Duodenal mucosa (tissue), 2 donors: ENCODE measurements around the gene NPW.

ENCODE experiments used
- H3K27ac ChIP-seq: one replicate; pipeline ENCODE4 v1.7.0; 2013; ENCODE audit warnings: low read depth, low read length
- H3K27me3 ChIP-seq, 2 donors: one replicate each; pipeline ENCODE4 v1.7.0; 2013; ENCODE audit warnings: low read length in 2 of 2, control low read depth in 1 of 2; ENCODE audit not compliant: insufficient read depth in 2 of 2, control insufficient read depth in 1 of 2
- H3K36me3 ChIP-seq, 2 donors: one replicate each; pipeline ENCODE4 v1.7.0; 2013; ENCODE audit warnings: low read length in 2 of 2, control low read depth in 1 of 2; ENCODE audit not compliant: insufficient read depth in 2 of 2, control insufficient read depth in 1 of 2
- H3K4me1 ChIP-seq, 2 donors: one replicate each; pipeline ENCODE4 v1.7.0; 2013; ENCODE audit warnings: low read length in 2 of 2, control low read depth in 1 of 2; ENCODE audit not compliant: insufficient read depth in 2 of 2, control insufficient read depth in 1 of 2
- H3K4me3 ChIP-seq, 2 donors: one replicate each; pipeline ENCODE4 v1.7.0; 2013; ENCODE audit warnings: low read length in 2 of 2, low read depth in 1 of 2
- H3K9ac ChIP-seq, 2 donors: one replicate each; pipeline ENCODE4 v1.7.0; 2013; ENCODE audit warnings: low read length in 2 of 2, low read depth in 1 of 2
- H3K9me3 ChIP-seq, 2 donors: one replicate each; pipeline ENCODE4 v1.7.0; 2013; ENCODE audit warnings: low read length in 2 of 2, control low read depth in 1 of 2; ENCODE audit not compliant: control insufficient read depth in 1 of 2

The NPW gene

DNA sequence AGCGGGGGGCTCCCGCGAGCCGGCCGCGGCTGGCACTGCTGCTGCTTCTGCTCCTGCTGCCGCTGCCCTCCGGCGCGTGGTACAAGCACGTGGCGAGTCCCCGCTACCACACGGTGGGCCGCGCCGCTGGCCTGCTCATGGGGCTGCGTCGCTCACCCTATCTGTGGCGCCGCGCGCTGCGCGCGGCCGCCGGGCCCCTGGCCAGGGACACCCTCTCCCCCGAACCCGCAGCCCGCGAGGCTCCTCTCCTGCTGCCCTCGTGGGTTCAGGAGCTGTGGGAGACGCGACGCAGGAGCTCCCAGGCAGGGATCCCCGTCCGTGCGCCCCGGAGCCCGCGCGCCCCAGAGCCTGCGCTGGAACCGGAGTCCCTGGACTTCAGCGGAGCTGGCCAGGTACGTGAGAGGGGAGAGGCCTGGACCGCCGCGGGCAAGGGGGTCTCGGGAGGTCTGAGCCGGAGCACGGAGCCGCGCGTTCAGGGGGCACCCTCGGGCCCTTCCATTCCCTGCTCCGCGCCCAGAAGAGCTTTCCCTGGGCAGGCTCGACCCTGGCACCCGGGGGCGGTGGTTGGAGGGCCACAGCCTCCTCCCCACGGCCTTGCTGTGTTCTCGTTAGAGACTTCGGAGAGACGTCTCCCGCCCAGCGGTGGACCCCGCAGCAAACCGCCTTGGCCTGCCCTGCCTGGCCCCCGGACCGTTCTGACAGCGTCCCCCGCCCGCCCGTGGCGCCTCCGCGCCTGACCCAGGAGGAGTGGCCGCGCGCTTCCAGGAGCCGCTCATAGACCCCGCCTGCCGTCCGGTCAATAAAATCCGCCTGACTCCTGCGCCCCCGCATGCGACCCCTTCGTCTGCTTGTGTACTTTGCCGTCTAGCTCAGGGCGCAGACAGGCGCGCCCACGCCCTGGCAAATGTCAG is 591 bp downstream of the NPW start:
- no peaks in the 10 kb centered on the region for H3K36me3 ChIP-seq
- H3K4me3 ChIP-seq = no peak overlapping the region
- H3K9ac ChIP-seq = no peak overlapping the region
- no peaks in the 10 kb centered on the region for H3K9me3 ChIP-seq
- peaks cover 15 to 24% of the 10 kb centered on the region in 2 donors for H3K4me1 ChIP-seq
- peaks cover 18 to 24% of the 10 kb centered on the region in 2 donors for H3K27me3 ChIP-seq
- no peak overlapping the region for H3K27ac ChIP-seq

DNA sequence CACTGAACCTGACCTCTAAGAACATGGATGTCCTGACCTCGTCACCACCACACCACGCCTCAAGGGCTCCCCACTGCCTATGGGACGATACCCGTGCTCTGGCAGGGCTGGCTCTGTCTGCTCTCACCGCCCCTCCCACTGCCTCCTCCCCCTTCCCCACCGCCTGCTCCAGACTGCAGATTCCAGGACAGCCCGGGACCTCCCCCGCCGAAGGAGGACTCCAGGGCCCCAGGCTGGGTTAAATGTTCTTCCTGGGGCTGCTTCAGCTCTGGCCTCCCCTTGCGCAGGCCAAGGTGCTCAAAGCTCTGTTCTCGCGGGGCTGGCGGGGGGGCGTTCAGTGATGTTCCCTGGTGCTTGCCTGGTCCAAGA is 3.1 kb downstream of the NPW start:
- H3K4me3 ChIP-seq = peak overlapping the region; percentile 60 to 68
- no peaks in the 10 kb centered on the region for H3K36me3 ChIP-seq
- H3K9ac ChIP-seq = peak overlapping the region; percentile 25 to 56
- peaks cover 18 to 24% of the 10 kb centered on the region in 2 donors for H3K27me3 ChIP-seq
- H3K27ac ChIP-seq = no peak overlapping the region
- no peaks in the 10 kb centered on the region for H3K9me3 ChIP-seq
- peaks cover 10 to 26% of the 10 kb centered on the region in 2 donors for H3K4me1 ChIP-seq

DNA sequence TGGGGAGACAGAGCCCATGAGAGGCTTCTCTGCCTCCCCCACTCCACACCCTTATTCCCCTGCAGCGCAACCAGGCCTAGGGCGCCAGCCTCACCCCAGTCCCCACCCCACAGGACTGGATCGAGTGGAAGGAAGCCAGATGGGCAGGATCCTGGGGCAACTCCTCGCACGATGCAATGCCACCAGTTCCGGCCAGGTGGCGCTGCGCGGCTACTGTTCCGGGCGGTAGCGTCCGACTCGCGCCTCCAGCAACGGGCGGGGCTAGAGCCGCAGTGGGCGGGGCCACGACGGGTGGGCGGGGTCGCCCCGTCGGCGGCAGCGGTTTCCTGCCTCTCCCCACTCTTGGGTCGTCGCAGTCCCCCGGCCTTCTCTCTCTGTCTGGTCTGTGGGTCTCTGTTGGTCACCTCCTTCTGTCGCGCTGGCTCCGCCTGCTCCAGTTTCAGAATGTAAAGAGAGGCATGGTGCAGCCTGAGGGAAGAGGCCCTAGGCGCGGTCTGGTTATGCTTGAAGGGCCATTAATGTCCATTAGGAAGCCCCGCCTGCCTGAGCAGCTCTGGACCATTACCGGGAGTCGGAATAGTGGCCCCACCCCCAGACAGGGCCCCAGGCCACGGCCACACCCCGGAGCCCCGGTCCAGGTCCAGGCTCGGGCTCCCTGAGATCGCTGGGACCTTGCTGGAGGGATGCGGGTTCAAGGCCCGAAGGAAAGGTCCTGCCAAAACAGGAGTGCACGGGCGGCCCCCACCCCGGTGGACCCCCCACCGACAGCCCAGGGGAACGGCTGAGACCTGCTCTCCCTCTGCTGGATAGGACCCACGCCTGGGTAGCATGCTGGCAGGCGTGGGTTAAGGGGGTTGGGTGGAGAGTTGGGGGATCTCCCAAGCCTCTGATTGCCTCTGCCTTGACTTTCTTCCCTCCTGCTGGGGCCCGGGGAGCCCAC is 3.8 kb downstream of the NPW start:
- peaks cover 18 to 24% of the 10 kb centered on the region in 2 donors for H3K27me3 ChIP-seq
- no peaks in the 10 kb centered on the region for H3K9me3 ChIP-seq
- no peaks in the 10 kb centered on the region for H3K36me3 ChIP-seq
- H3K4me1 ChIP-seq = peaks cover 10 to 29% of the 10 kb centered on the region in 2 donors
- H3K4me3 ChIP-seq = peak overlapping the region; percentile 60 to 68
- H3K27ac ChIP-seq = peak overlapping the region; percentile 56
- peak overlapping the region; percentile 25 to 56 for H3K9ac ChIP-seq

DNA sequence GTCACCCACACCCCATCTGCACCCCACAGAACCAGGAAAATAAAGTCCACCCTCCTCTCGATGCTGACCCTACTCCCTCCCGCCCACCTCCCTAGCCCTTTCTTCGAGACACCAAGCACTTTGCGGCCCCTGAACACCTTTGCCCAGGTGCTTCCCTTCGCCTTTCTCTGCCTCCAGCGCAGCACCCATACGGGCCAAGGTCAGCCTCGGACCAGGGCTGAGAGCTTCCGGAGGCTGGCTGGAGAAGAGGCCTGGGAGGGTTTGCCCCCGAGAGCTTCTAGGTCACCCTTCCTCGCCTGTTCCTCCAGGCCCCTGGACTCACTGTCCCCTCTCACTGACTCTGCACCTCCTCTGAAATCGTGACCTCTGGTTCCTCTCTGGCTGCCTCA is 4.4 kb downstream of the NPW start:
- Histone ChIP-seq H3K4me3 (no peak overlapping the region), H3K36me3 (no peaks in the 10 kb centered on the region), H3K27me3 (peaks cover 14 to 22% of the 10 kb centered on the region in 2 donors), H3K9me3 (no peaks in the 10 kb centered on the region), H3K4me1 (peaks cover 10 to 29% of the 10 kb centered on the region in 2 donors), H3K27ac (no peak overlapping the region), H3K9ac (no peak overlapping the region)

DNA sequence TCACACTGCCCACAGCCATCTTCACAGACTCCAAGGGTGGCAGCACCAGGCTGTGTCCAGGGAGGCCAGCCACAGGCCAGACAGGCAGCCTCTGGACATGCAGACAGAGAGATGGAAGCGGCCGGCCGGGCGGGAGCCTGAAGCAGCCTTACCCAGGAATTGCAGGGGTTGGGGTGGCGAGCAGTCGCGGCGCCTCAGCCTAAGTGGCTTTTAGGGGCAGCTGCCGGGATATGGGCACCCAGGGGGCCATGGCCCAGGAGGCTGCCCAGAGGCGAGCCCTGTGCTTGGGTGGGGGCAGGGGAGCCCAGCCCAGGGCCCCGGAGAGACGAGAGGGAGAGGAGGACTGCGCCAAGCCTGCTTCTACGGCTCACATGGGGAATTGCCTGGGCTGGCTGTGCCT is 5.7 kb downstream of the NPW start:
- Histone ChIP-seq H3K36me3 (no peaks in the 10 kb centered on the region), H3K9me3 (no peaks in the 10 kb centered on the region), H3K4me3 (no peak overlapping the region), H3K4me1 (peaks cover 10 to 34% of the 10 kb centered on the region in 2 donors), H3K27ac (no peak overlapping the region), H3K27me3 (peaks cover 2 to 14% of the 10 kb centered on the region in 2 donors), H3K9ac (no peak overlapping the region)

DNA sequence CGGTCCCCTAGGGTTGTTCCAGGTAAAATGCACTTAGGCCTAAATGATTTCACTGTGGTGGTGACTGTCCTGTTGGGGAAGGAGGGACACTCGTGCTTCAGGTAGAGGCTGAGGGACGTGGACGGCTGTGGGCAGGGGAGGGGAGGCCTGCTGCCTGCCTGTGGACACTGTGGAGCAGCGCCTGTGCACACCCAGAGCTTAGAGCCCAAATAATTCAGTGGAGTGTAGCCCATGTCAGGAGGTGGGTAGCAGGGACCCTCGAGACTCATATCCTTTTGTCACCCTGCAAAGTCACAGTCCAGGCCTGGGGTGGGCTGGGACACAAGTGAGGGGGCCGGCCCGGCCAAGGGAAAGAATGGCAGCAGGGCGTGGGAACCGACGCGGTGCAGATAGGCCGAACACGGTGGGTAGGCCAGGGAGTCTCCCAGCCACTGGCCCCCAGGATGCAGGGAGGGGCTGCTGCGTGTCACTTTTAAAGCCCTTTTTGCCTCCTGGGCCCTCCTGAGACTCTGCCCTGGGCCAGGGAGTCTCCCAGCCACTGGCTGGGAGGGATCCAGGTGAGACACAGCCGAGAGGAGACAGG is 6.4 kb downstream of the NPW start:
- Histone ChIP-seq H3K9me3 (no peaks in the 10 kb centered on the region), H3K9ac (peak overlapping the region; percentile 33 to 51), H3K27me3 (peaks cover 0 to 7% of the 10 kb centered on the region in 2 donors), H3K4me1 (peaks cover 10 to 34% of the 10 kb centered on the region in 2 donors), H3K36me3 (no peaks in the 10 kb centered on the region), H3K27ac (no peak overlapping the region), H3K4me3 (peak overlapping the region in 1 of 2 donors; percentile 53)

DNA sequence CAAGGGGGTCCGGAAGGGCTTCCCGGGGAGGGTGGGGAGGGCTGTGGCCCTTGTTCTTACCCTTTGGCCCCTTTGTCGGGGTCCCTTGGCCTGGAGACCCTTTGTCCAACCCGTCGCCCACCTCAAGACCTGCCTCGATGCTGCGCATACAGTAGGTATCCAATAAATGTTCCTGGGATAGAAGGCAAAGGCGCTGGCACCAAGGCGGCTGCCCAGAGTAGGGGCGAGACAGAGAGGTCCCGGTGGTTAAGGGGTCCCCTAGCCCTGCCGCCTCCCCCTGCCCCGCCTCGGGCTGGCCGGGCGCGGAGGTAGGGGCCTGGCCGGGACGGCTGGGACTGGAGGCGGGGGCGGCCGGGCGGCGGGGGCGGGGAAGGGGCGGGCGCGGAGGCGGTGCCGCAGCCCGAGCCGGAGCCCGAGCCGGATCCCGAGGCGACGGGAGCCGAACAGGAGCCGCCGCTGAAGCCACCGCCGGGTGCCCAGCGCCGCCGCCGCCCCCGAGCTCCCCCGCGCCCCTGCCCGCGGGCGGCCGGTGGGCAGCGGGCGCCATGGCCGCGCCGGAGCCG is 7.0 kb downstream of the NPW start, which contains the start of gene NHERF2:
TSS of gene NHERF2 (plus strand) at position 442 of the 563 bp plus-strand sequence. CDS start at position 546, 104 bp downstream.
- no peak within 1 kb of the TSS for H3K27ac ChIP-seq
- H3K27me3 ChIP-seq = peaks cover 0 to 5% of the 10 kb centered on the region in 2 donors
- H3K4me1 ChIP-seq = peaks cover 10 to 34% of the 10 kb centered on the region in 2 donors
- no peaks in the 10 kb centered on the region for H3K9me3 ChIP-seq
- H3K4me3 ChIP-seq = peak within 1 kb of the TSS; percentile 42 to 80
- H3K36me3 ChIP-seq = no peaks in the 10 kb centered on the region
- peak within 1 kb of the TSS; percentile 33 to 51 for H3K9ac ChIP-seq

DNA sequence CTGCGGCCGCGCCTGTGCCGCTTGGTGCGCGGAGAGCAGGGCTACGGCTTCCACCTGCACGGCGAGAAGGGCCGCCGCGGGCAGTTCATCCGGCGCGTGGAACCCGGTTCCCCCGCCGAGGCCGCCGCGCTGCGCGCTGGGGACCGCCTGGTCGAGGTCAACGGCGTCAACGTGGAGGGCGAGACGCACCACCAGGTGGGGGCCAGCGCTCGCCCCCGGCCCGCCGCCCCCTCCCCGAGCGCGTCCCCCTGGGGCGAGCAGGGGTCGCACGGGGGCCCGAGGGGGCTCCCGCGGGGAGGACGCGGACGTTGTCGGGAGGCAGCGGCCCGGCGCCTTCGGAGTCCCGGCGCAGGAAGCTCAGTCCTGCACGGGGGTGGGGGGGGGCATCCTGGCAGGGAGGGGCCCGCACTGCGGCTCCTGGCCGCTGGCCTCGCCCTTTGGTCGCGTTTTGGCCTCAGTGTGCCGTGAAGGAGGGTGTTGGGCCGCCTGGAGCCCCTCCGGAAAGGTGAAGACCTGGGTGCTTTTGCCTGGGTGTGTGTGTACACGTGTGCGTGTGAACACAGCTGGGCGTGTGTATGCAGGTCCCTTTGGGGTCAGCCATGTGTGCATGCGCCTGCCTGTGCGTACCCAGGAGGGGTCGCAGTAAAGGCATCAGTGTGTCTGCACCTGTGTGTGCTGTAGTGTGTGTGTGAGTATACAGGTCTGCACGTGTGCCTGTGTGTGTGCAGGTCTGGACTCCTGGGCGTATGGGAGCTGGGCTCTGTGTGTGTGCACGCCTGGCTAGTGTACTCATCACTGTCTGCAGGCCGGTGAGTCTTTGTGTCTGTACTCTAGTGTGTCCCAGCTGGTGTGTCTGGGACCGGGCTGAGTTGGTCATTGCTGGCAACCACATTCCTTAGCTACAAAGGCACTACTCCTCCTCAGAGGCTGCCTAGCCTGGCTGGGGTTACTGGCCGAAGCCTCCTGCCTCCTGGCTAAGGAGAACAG is 7.7 kb downstream of the NPW start:
- Histone ChIP-seq H3K4me3 (peak overlapping the region; percentile 42 to 80), H3K9me3 (no peaks in the 10 kb centered on the region), H3K9ac (peak overlapping the region; percentile 18 to 43), H3K36me3 (no peaks in the 10 kb centered on the region), H3K4me1 (peaks cover 10 to 34% of the 10 kb centered on the region in 2 donors), H3K27ac (no peak overlapping the region), H3K27me3 (peaks cover 0 to 2% of the 10 kb centered on the region in 2 donors)

DNA sequence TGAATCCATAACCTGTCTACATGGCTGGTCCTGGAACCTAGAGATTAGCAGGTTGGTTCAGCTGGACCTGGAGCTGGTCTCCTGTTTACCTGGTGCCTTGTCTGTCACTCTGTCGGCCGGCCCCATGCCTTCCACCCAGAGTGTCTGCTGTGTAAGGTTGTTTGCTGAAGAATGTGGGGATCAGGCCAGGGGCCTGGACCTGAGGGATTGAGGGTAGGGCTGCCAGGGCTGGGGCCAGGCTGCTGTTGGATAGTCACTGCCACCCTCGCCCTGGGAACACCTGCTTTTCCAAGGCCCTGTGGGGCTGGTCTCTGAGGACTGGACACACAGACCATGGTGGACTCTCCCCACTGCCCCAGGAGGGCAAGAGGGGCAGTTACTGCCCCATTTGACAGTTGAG is 8.6 kb downstream of the NPW start:
- Histone ChIP-seq H3K9me3 (no peaks in the 10 kb centered on the region), H3K27me3 (no peaks in the 10 kb centered on the region), H3K4me1 (peaks cover 4 to 27% of the 10 kb centered on the region in 2 donors), H3K9ac (peak overlapping the region; percentile 10 to 43), H3K27ac (no peak overlapping the region), H3K4me3 (peak overlapping the region; percentile 42 to 80), H3K36me3 (no peaks in the 10 kb centered on the region)
